ENCODE data around the gene JARID2. TPM values are rescaled to one million over a fixed set of nuclear protein-coding genes. Genes with fewer than 3 reads are reported as not detected.

JARID2 gene
- total and polyA plus RNA-seq, 2 of the 8 experiments (the other 6 are each of a cell fraction or from before 2014, with no cell fraction given) = 60.1 to 239 TPM

GRCh38 chr6:15391500-15391899 lies 145.6 kb downstream of the JARID2 start:
- TF ChIP-seq POLR2A (IDR thresholded peaks at IDR 0.05; ENCODE audit: control extremely low read depth in 1 of 2, low read depth in 2 of 2, low read length in 2 of 2) (0 out of 3 replicates have a peak, but pooled peaks of 1 of the 2 experiments have one; percentile 11), YY1 (IDR thresholded peaks at IDR 0.05; ENCODE audit: low read depth, low read length) (no peak)
- no peak for DNase-seq (ENCODE audit: low read depth in 1 of 2, low spot score in 2 of 2)
- H2AK5ac ChIP-seq (ENCODE audit: low read depth, low read length) = no peak overlapping the region
- no peak overlapping the region for H3K27ac ChIP-seq (ENCODE audit: low read depth, low read length)
- no peak overlapping the region for H3K4ac ChIP-seq (replicated peaks; ENCODE audit: insufficient read length, low read depth, low read length)
- no peak overlapping the region for H4K8ac ChIP-seq (ENCODE audit: extremely low read depth, insufficient read depth, low read length)
- ChIA-PET POLR2A (ENCODE audit: partially characterized antibody) (interaction anchor here (1.2 kb wide), 1 partner anchor 18 kb away, joined by 3 read pairs; no protein-coding TSS in a partner anchor), CTCF (ENCODE audit: partially characterized antibody) (interaction anchor here (1.2 to 3.7 kb wide), 6 partner anchors 10 to 127 kb away, joined by 3 to 11 read pairs (median 7); no protein-coding TSS in a partner anchor)
- WGBS, 2 experiments (ENCODE audit: extremely low coverage in 1 of 2, insufficient coverage in 1 of 2, insufficient read length in 1 of 2, insufficient replicate concordance in 2 of 2, low coverage in 1 of 2, low lambda C conversion rate in 2 of 2, missing lambda C conversion rate in 1 of 2) = 100% methylated on average over 1 of the region's 1 CpG; no CpG with 5 or more reads in 1 of the 2 experiments
- H3K9me3 ChIP-seq (ENCODE audit: insufficient read depth in 2 of 2, low read depth in 1 of 2, low read length in 1 of 2) = no peaks in the 10 kb centered on the region
- peak overlapping the region in 1 of 2 experiments; percentile 36; a peak in 2 of 4 replicates for H3K4me2 ChIP-seq (ENCODE audit: insufficient read depth in 1 of 2, low read depth in 2 of 2, low read length in 2 of 2)
- no peaks in the 10 kb centered on the region for H3K27me3 ChIP-seq (replicated peaks in 1 of 4; ENCODE audit: control insufficient read depth in 3 of 4, extremely low read depth in 1 of 4, insufficient read depth in 3 of 4, low read length in 3 of 4)
- peaks cover 55 to 62% of the 10 kb centered on the region in 2 experiments for H4K20me1 ChIP-seq (replicated peaks in 1 of 2; ENCODE audit: control insufficient read depth in 1 of 2, insufficient read depth in 2 of 2, low read length in 2 of 2)
- peaks cover 10% of the 10 kb centered on the region; the same call in 1 of the 2 replicates for H3K79me1 ChIP-seq (ENCODE audit: low read depth, low read length)
- H3K4me3 ChIP-seq (ENCODE audit: extremely low read depth in 1 of 4, insufficient read depth in 2 of 4, low read depth in 3 of 4, low read length in 4 of 4) = no peak overlapping the region
- peaks cover 0 to 3% (median 0%) of the 10 kb centered on the region in 4 experiments; a peak in 2 of 8 replicates for H3K36me3 ChIP-seq (ENCODE audit: control insufficient read depth in 2 of 4, insufficient read depth in 4 of 4, low read length in 3 of 4)
- no peak overlapping the region for H4K5ac ChIP-seq (ENCODE audit: insufficient read length, low read depth, low read length)
- H4K91ac ChIP-seq (replicated peaks; ENCODE audit: insufficient read length, low read length) = no peak overlapping the region
- H2BK5ac ChIP-seq (ENCODE audit: low read depth, low read length) = no peak overlapping the region
- FAIRE-seq = no peak
- no peak overlapping the region for H2BK12ac ChIP-seq (ENCODE audit: low read depth, low read length)
- H2BK15ac ChIP-seq (ENCODE audit: low read length) = no peak overlapping the region
- no peaks in the 10 kb centered on the region for H3K23me2 ChIP-seq (ENCODE audit: low read depth, low read length)
- no peak overlapping the region for H3K14ac ChIP-seq (ENCODE audit: insufficient read length)
- no peak overlapping the region for H2BK20ac ChIP-seq (ENCODE audit: low read length)
- peaks cover 72 to 100% of the 10 kb centered on the region in 2 experiments for H3K79me2 ChIP-seq (ENCODE audit: control insufficient read depth in 1 of 2, insufficient read depth in 2 of 2, low read length in 2 of 2)
- no peak overlapping the region; a peak in 1 of 7 replicates for H3K9ac ChIP-seq (replicated peaks in 1 of 4; ENCODE audit: extremely low read depth in 1 of 4, low read depth in 3 of 4, low read length in 3 of 4)
- no peak overlapping the region for H3K18ac ChIP-seq (ENCODE audit: extremely low read depth, low read length)
- peaks cover 5 to 37% (median 28%) of the 10 kb centered on the region in 4 experiments for H3K4me1 ChIP-seq (replicated peaks in 1 of 4; ENCODE audit: control insufficient read depth in 3 of 4, insufficient read depth in 4 of 4, low read length in 3 of 4)
- H3K56ac ChIP-seq (replicated peaks; ENCODE audit: insufficient read length, low read depth, low read length) = no peak overlapping the region
- no peak overlapping the region for H3K23ac ChIP-seq (ENCODE audit: insufficient read length)
- H2AFZ ChIP-seq (ENCODE audit: low read length) = no peak overlapping the region
- no peak overlapping the region for H2BK120ac ChIP-seq (replicated peaks; ENCODE audit: low read depth, low read length)
